GM23338 (cell line): ENCODE data around the gene MAPK14. TPM values are rescaled to one million over a fixed set of nuclear protein-coding genes. Genes with fewer than 3 reads are reported as not detected.

Experiments
- ATAC-seq: fragments of 200-7000 bp; cut with Tn5 transposase; 3 replicates; pipeline ENCODE4 v1.9.1; 2020
- DNase-seq: peaks from one replicate; pipeline ENCODE4 v3.0.0-alpha.2; 2015; ENCODE audit warnings: low spot score
- H2AFZ ChIP-seq: fragments of 200-600 bp; sonication (generic); 2 replicates; pipeline ENCODE4 v1.8.0; 2016; ENCODE audit warnings: antibody characterized with exemption, mild to moderate bottlenecking, moderate library complexity
- H3F3A ChIP-seq: fragments of 200-600 bp; sonication (generic); replicated peaks from 2 replicates; pipeline ENCODE4 v1.8.0; 2017; ENCODE audit warnings: antibody characterized with exemption, mixed run types, low read depth
- H3K27ac ChIP-seq: fragments of 200-600 bp; sonication (generic); 2 replicates; pipeline ENCODE4 v1.6.1; 2016; ENCODE audit warnings: low read depth
- H3K27me3 ChIP-seq: fragments of 200-600 bp; sonication (generic); 2 replicates; pipeline ENCODE4 v1.8.0; 2016; ENCODE audit warnings: mild to moderate bottlenecking, mixed run types, moderate library complexity; ENCODE audit not compliant: insufficient read depth
- H3K36me3 ChIP-seq: fragments of 200-600 bp; sonication (generic); 2 replicates; pipeline ENCODE4 v1.8.0; 2016; ENCODE audit warnings: mild to moderate bottlenecking; ENCODE audit not compliant: insufficient read depth
- H3K4me1 ChIP-seq: fragments of 200-600 bp; sonication (generic); 2 replicates; pipeline ENCODE4 v1.8.0; 2016; ENCODE audit warnings: mild to moderate bottlenecking, moderate library complexity; ENCODE audit not compliant: insufficient read depth
- H3K4me2 ChIP-seq: fragments of 200-600 bp; sonication (generic); 2 replicates; pipeline ENCODE4 v1.7.1; 2017; ENCODE audit warnings: mixed run types
- H3K4me3 ChIP-seq: fragments of 200-600 bp; sonication (generic); 2 replicates; pipeline ENCODE4 v1.6.1; 2016; ENCODE audit warnings: mixed run types
- H3K79me2 ChIP-seq: fragments of 200-600 bp; sonication (generic); replicated peaks from 2 replicates; pipeline ENCODE4 v1.8.0; 2017; ENCODE audit warnings: mild to moderate bottlenecking; ENCODE audit not compliant: insufficient read depth
- H3K9me2 ChIP-seq: fragments of 200-600 bp; sonication (generic); 2 replicates; pipeline ENCODE4 v1.8.0; 2017; ENCODE audit not compliant: insufficient read depth
- H4K20me1 ChIP-seq: fragments of 200-600 bp; sonication (generic); replicated peaks from 2 replicates; pipeline ENCODE4 v1.8.0; 2017; ENCODE audit warnings: mild to moderate bottlenecking; ENCODE audit not compliant: insufficient read depth
- H3K27ac Mint-ChIP-seq: 2 replicates; pipeline ENCODE4 v1.8.0; 2020; ENCODE audit warnings: inconsistent platforms, mild to moderate bottlenecking, moderate library complexity, mixed read lengths
- H3K27me3 Mint-ChIP-seq: 3 replicates; pipeline ENCODE4 v1.8.0; 2022; ENCODE audit warnings: low read depth, mild to moderate bottlenecking, moderate library complexity, mixed read lengths, inconsistent platforms; ENCODE audit not compliant: insufficient read depth, poor library complexity
- H3K36me3 Mint-ChIP-seq: 3 replicates; pipeline ENCODE4 v1.8.0; 2021; ENCODE audit warnings: low read depth, mild to moderate bottlenecking, inconsistent platforms, moderate library complexity, mixed read lengths
- H3K4me1 Mint-ChIP-seq: 3 replicates; pipeline ENCODE4 v1.8.0; 2020; ENCODE audit warnings: mild to moderate bottlenecking, inconsistent platforms, mixed read lengths
- H3K4me3 Mint-ChIP-seq: 3 replicates; pipeline ENCODE4 v1.8.0; 2021; ENCODE audit warnings: moderate library complexity, mild to moderate bottlenecking, inconsistent platforms, mixed read lengths
- H3K9me3 Mint-ChIP-seq: 3 replicates; pipeline ENCODE4 v1.8.0; 2020; ENCODE audit warnings: moderate library complexity, mild to moderate bottlenecking, inconsistent platforms, mixed read lengths
- CREB1 ChIP-seq: fragments of 250-450 bp; sonication (Bioruptor Pico); IDR thresholded peaks from 2 replicates; pipeline ENCODE4 v1.5.0; 2020; ENCODE audit warnings: low read depth, mild to moderate bottlenecking, moderate library complexity
- ETS1 ChIP-seq: IDR thresholded peaks from 2 replicates; pipeline ENCODE4 v1.6.1; 2016; ENCODE audit warnings: antibody characterized with exemption
- EZH2 ChIP-seq: fragments of 200-600 bp; sonication (generic); IDR thresholded peaks from one replicate; pipeline ENCODE4 v1.8.0; 2017; ENCODE audit warnings: antibody characterized with exemption, mild to moderate bottlenecking, low read depth; ENCODE audit not compliant: unreplicated experiment
- JUNB ChIP-seq: IDR thresholded peaks from one replicate; pipeline ENCODE4 v1.6.1; 2016; ENCODE audit warnings: antibody characterized with exemption; ENCODE audit not compliant: unreplicated experiment
- POLR2AphosphoS5 ChIP-seq: IDR thresholded peaks from 2 replicates; pipeline ENCODE4 v1.6.1; 2016; ENCODE audit warnings: antibody characterized with exemption, low read depth
- REST ChIP-seq: IDR thresholded peaks from one replicate; pipeline ENCODE4 v1.6.1; 2018; ENCODE audit warnings: antibody characterized with exemption; ENCODE audit not compliant: unreplicated experiment
- STAT1 ChIP-seq: IDR thresholded peaks from one replicate; pipeline ENCODE4 v1.6.1; 2016; ENCODE audit warnings: antibody characterized with exemption; ENCODE audit not compliant: unreplicated experiment
- ZNF114 ChIP-seq: fragments of 250-450 bp; sonication (Bioruptor Pico); IDR thresholded peaks from 2 replicates; pipeline ENCODE4 v1.5.0; 2020; ENCODE audit warnings: mild to moderate bottlenecking, moderate library complexity
- polyA plus RNA-seq: library from polyadenylated mRNA; unstranded; fragments of >200 nt; fragmentation: Nextera tagmentation; extraction: Ambion mirVana; gene quantifications from 2 replicates; pipeline ENCODE4 v1.2.1, GENCODE V29; 2016
- total RNA-seq: library from RNA; depleted of rRNA; stranded (reverse); fragments of >200 nt; shearing (Covaris generic); gene quantifications from 2 replicates; pipeline ENCODE4 v1.2.3, GENCODE V29; 2014

MAPK14 gene
- total and polyA plus RNA-seq, 2 experiments from 2014 or later: 8.8 to 44.5 TPM

- no peaks in the 10 kb centered on the region for H3K9me2 ChIP-seq
- TF ChIP-seq JUNB: no peak
- no peak for TF ChIP-seq ZNF114 (CRISPR knock-in tag)
- TF ChIP-seq ETS1: no peak
- no peak for TF ChIP-seq REST
- TF ChIP-seq CREB1: no peak
- H3K4me1 Mint-ChIP-seq: no peaks in the 10 kb centered on the region
- no peak overlapping the region for H3K27ac Mint-ChIP-seq
- no peak overlapping the region for H2AFZ ChIP-seq
- peaks cover 7% of the 10 kb centered on the region for H4K20me1 ChIP-seq
- H3K4me3 ChIP-seq: no peak overlapping the region
- H3K79me2 ChIP-seq: peaks cover 31% of the 10 kb centered on the region
- DNase-seq (no peak), ATAC-seq (no peak)
- no peaks in the 10 kb centered on the region for H3K27me3 ChIP-seq
- no peaks in the 10 kb centered on the region for H3K36me3 Mint-ChIP-seq
- no peaks in the 10 kb centered on the region for H3K9me3 Mint-ChIP-seq
- H3K4me1 ChIP-seq: no peaks in the 10 kb centered on the region
- no peaks in the 10 kb centered on the region for H3F3A ChIP-seq
- H3K36me3 ChIP-seq: no peaks in the 10 kb centered on the region
- H3K27ac ChIP-seq: no peak overlapping the region
- no peaks in the 10 kb centered on the region for H3K27me3 Mint-ChIP-seq
- no peak overlapping the region for H3K4me2 ChIP-seq
- no peak overlapping the region for H3K4me3 Mint-ChIP-seq
Measured at GRCh38 chr6:36068012-36068392, 40.4 kb downstream of the MAPK14 start.

- no peak for TF ChIP-seq EZH2
- TF ChIP-seq ZNF114 (CRISPR knock-in tag): no peak
- no peak for TF ChIP-seq STAT1
- Histone ChIP-seq H3K27ac (no peak overlapping the region), H3K36me3 (no peaks in the 10 kb centered on the region), H3F3A (no peaks in the 10 kb centered on the region), H2AFZ (no peak overlapping the region), H3K4me1 (no peaks in the 10 kb centered on the region), H3K9me2 (no peaks in the 10 kb centered on the region), H4K20me1 (peaks cover 13% of the 10 kb centered on the region), H3K4me2 (no peak overlapping the region), H3K79me2 (peaks cover 25% of the 10 kb centered on the region), H3K4me3 (no peak overlapping the region), H3K27me3 (no peaks in the 10 kb centered on the region)
- no peak for ATAC-seq
- no peak overlapping the region for H3K4me3 Mint-ChIP-seq
- H3K27me3 Mint-ChIP-seq: no peaks in the 10 kb centered on the region
- no peak overlapping the region for H3K27ac Mint-ChIP-seq
- no peak for DNase-seq
- H3K4me1 Mint-ChIP-seq: no peaks in the 10 kb centered on the region
- no peaks in the 10 kb centered on the region for H3K36me3 Mint-ChIP-seq
- no peaks in the 10 kb centered on the region for H3K9me3 Mint-ChIP-seq
Measured at GRCh38 chr6:36068586-36068985, 41.0 kb downstream of the MAPK14 start.

- no peak overlapping the region for H3K27ac Mint-ChIP-seq
- no peaks in the 10 kb centered on the region for H3K27me3 ChIP-seq
- peaks cover under 1% of the 10 kb centered on the region for H3K27me3 Mint-ChIP-seq
- H2AFZ ChIP-seq: no peak overlapping the region
- H3K9me3 Mint-ChIP-seq: no peaks in the 10 kb centered on the region
- ATAC-seq: no peak
- H3K4me1 Mint-ChIP-seq: no peaks in the 10 kb centered on the region
- H4K20me1 ChIP-seq: peaks cover 10% of the 10 kb centered on the region
- H3K36me3 ChIP-seq: no peaks in the 10 kb centered on the region
- H3K4me2 ChIP-seq: no peak overlapping the region
- no peaks in the 10 kb centered on the region for H3K9me2 ChIP-seq
- H3K27ac ChIP-seq: no peak overlapping the region
- peaks cover 24% of the 10 kb centered on the region for H3K79me2 ChIP-seq
- no peak for DNase-seq
- H3K4me3 ChIP-seq: no peak overlapping the region
- no peaks in the 10 kb centered on the region for H3F3A ChIP-seq
- no peaks in the 10 kb centered on the region for H3K4me1 ChIP-seq
- no peaks in the 10 kb centered on the region for H3K36me3 Mint-ChIP-seq
- no peak overlapping the region for H3K4me3 Mint-ChIP-seq
- TF ChIP-seq POLR2AphosphoS5: no peak
Measured at GRCh38 chr6:36069573-36069972, 42.0 kb downstream of the MAPK14 start.
